ENCODE measurements around the gene SDK2. TPM values are rescaled to one million over a fixed set of nuclear protein-coding genes. Genes with fewer than 3 reads are reported as not detected.

Gene SDK2
- total and polyA plus RNA-seq, 9 of the 15 experiments (the other 6 are each of a cell fraction or from before 2014, with no cell fraction given): 0.04 TPM; not detected in 8

GRCh38 chr17:73575470-73576221 lies 68.6 kb downstream of the SDK2 start:
- Histone ChIP-seq H3K9me3 (replicated peaks; ENCODE audit: control insufficient read depth, insufficient read depth, low read depth, low read length) (no peaks in the 10 kb centered on the region), H3K27me3 (ENCODE audit: control insufficient read depth in 2 of 2, insufficient read depth in 2 of 2, low read length in 2 of 2) (peaks cover 0 to 25% of the 10 kb centered on the region in 2 experiments; a peak in 2 of 5 replicates), H3K9me1 (ENCODE audit: control insufficient read depth, insufficient read depth, low read length) (no peaks in the 10 kb centered on the region), H3K27ac (ENCODE audit: extremely low read depth, low read depth, low read length) (no peak overlapping the region), H4K20me1 (replicated peaks; ENCODE audit: control insufficient read depth, insufficient read depth, low read length) (peaks cover 10% of the 10 kb centered on the region; the same call in 1 of the 2 replicates), H3K9ac (ENCODE audit: insufficient read depth in 1 of 2, low read depth in 2 of 2, low read length in 2 of 2) (no peak overlapping the region), H3K4me3 (no peak overlapping the region), H3K79me2 (ENCODE audit: control insufficient read depth, insufficient read depth, low read length) (no peaks in the 10 kb centered on the region), H2AFZ (ENCODE audit: low read depth, low read length) (no peak overlapping the region), H3K36me3 (ENCODE audit: control insufficient read depth, insufficient read depth, low read length) (no peaks in the 10 kb centered on the region), H3K4me1 (replicated peaks in 1 of 2; ENCODE audit: control insufficient read depth in 2 of 2, insufficient read depth in 2 of 2, low read length in 2 of 2) (no peaks in the 10 kb centered on the region), H3K4me2 (ENCODE audit: insufficient read depth, low read length) (no peak overlapping the region)
- ChIA-PET POLR2A (interaction anchor here (0.6 kb wide), 1 partner anchor 39 kb away, joined by 4 read pairs; no protein-coding TSS in a partner anchor), CTCF (ENCODE audit: low intra/inter-chr PET ratio) (no interaction called here)
- TF ChIP-seq POLR2AphosphoS5 (IDR thresholded peaks at IDR 0.05; ENCODE audit: control insufficient read depth, insufficient read depth, low read depth, low read length) (no peak), CBFA2T3 (IDR thresholded peaks at IDR 0.05) (0 out of 2 replicates have a peak, but pooled peaks have one; percentile 5)
- in situ Hi-C loops (cut with MboI): no loop called here
- intact Hi-C loops (cut with micrococcal nuclease): no loop called here
- ATAC-seq (no peak), FAIRE-seq (no peak), DNase-seq (ENCODE audit: extremely low read depth in 1 of 4, low spot score in 3 of 4) (no peak)
- BruUV-seq (replicated peaks): no TSS peak
- 0% methylated on average over 15 of the region's 15 CpGs for WGBS (ENCODE audit: insufficient coverage, low coverage, missing lambda C conversion rate)

DNA sequence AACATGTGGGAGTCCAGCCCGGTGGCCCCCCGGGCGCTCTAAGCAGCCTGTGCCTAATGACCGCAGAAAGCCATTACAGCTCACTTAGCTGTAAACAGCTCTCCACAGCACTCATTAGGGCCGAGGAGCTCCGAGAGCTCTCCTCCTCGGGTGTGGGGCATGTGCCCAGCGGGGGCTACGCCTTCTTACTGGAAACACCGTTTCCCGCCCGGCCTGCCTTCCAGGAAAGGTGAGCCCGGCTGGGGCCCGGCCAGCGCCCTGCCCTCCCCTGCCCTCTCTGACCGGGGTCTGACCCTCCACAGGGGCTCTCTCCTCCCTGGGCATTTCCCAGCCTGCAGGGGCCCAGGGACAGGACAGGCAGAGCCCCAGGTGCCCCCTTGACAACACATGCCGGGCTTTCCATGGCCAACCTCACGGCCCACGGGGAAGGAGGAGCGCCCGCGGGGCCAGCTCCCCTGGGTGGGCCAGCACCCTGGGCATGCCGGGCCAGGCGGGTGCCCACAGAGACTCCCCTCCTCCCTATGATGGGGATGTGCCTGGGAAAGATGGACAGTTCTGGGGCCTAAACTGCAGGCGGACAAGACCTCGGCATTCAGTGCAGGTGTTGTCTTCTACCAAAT lies 72.6 kb downstream of the SDK2 start:
- Histone ChIP-seq H3K36me3 (ENCODE audit: control insufficient read depth, insufficient read depth, low read length) (no peaks in the 10 kb centered on the region), H3K4me1 (replicated peaks in 1 of 2; ENCODE audit: control insufficient read depth in 2 of 2, insufficient read depth in 2 of 2, low read length in 2 of 2) (no peaks in the 10 kb centered on the region; a peak in 1 of 5 replicates), H3K9ac (ENCODE audit: insufficient read depth in 1 of 2, low read depth in 2 of 2, low read length in 2 of 2) (no peak overlapping the region), H3K9me1 (ENCODE audit: control insufficient read depth, insufficient read depth, low read length) (no peaks in the 10 kb centered on the region), H3K4me2 (ENCODE audit: insufficient read depth, low read length) (no peak overlapping the region), H3K9me3 (replicated peaks; ENCODE audit: control insufficient read depth, insufficient read depth, low read depth, low read length) (no peaks in the 10 kb centered on the region), H2AFZ (ENCODE audit: low read depth, low read length) (no peak overlapping the region), H3K27ac (ENCODE audit: extremely low read depth, low read depth, low read length) (no peak overlapping the region), H3K79me2 (ENCODE audit: control insufficient read depth, insufficient read depth, low read length) (no peaks in the 10 kb centered on the region), H3K4me3 (no peak overlapping the region), H4K20me1 (replicated peaks; ENCODE audit: control insufficient read depth, insufficient read depth, low read length) (no peaks in the 10 kb centered on the region; the same call in 1 of the 2 replicates), H3K27me3 (ENCODE audit: control insufficient read depth in 2 of 2, insufficient read depth in 2 of 2, low read length in 2 of 2) (peaks cover 0 to 36% of the 10 kb centered on the region in 2 experiments; a peak in 2 of 5 replicates)
- intact Hi-C loops (cut with micrococcal nuclease): no loop called here
- in situ Hi-C loops (cut with MboI): no loop called here
- BruUV-seq (replicated peaks): no TSS peak
- TF ChIP-seq GATA2 (CRISPR knock-in tag; IDR thresholded peaks at IDR 0.05): no peak
- no peak for TF ChIP-seq GABPB1 (CRISPR knock-in tag; IDR thresholded peaks at IDR 0.05)
- ChIA-PET CTCF (ENCODE audit: low intra/inter-chr PET ratio) (no interaction called here), POLR2A (interaction anchor here (0.7 kb wide), 1 partner anchor 16 kb away, joined by 3 read pairs; no protein-coding TSS in a partner anchor)
- FAIRE-seq (no peak), DNase-seq (ENCODE audit: extremely low read depth in 1 of 4, low spot score in 3 of 4) (no peak), ATAC-seq (no peak)
- WGBS (ENCODE audit: insufficient coverage, low coverage, missing lambda C conversion rate): 0% methylated on average over 17 of the region's 26 CpGs

Data from K562 (cell line).